NCI-H2171 (cell line): ENCODE measurements around the gene MRPL11.

Experiments used
- DNase-seq: peaks from one replicate; lab custom pipeline; 2025; lab: John Stamatoyannopoulos, UW

MRPL11 gene

GRCh38 chr11:66438504-66439466 lies at the start of gene MRPL11:
Gene MRPL11, minus strand, starts transcription at chr11:66438848. Its CDS starts 94 bp downstream, at chr11:66438754.
- peak; percentile 90 for DNase-seq

- no peak for DNase-seq
Observed at GRCh38 chr11:66484806-66485380, 46.2 kb upstream of the MRPL11 start.

- peak; percentile 97 for DNase-seq
Observed at GRCh38 chr11:66480117-66480938, 41.7 kb upstream of the MRPL11 start, which contains the start of gene DPP3. Gene DPP3, plus strand, starts transcription at chr11:66480434. Its CDS starts 1,767 bp downstream, at chr11:66482201.

- peak; percentile 85 for DNase-seq
Observed at GRCh38 chr11:66479394-66480116, 40.9 kb upstream of the MRPL11 start.

GRCh38 chr11:66478729-66479393 lies 40.2 kb upstream of the MRPL11 start:
- DNase-seq: no peak

DNA sequence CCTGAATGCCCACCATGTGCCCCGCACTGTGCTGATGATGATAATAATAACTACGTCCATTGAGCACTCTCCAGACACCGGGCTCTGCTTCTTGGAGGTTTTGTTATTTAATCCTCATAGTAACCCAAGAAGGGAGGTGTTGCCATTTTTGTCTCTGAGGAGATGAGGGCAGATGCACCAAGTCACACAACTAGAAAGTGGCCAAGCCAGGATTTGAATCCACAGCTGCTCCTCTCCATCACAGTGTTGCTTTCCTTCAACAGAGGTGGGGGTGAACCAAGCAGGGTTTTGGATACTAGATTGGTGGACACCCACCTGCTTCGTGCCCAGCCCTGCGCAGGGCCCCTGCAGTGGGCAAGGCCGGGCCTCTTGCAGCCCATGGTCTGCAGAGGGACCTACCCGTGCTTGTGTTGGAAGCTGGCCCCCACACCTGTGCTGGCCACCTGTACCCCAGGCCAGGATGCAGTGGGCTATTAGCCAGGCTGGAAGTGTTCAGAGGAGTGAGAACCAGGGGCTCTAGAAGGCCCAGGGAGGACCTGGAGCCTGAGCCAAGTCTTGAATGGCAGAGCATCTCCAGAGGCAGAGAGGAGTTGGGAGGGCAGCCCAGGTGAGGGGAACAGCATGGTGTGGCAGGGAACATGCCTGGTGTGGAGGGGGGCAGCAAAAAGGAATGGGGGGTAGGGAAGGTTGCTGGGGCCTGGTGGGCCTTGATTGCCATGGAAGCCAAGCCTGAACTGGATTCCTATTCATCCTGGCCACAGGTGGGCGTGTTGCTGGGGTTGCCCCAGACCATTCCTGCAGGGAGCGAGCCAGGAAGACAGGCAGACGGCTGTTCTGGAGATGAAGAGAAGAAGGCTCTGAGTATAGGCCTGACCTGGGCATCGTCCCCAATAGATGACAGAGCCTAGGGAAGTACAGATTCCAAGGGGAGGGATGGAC lies 38.9 kb upstream of the MRPL11 start:
- DNase-seq: no peak

- no peak for DNase-seq
Observed at GRCh38 chr11:66476841-66477251, 38.2 kb upstream of the MRPL11 start.

GRCh38 chr11:66476173-66476840 lies 37.7 kb upstream of the MRPL11 start:
- DNase-seq: no peak

- DNase-seq: no peak
Observed at GRCh38 chr11:66475349-66476172, 36.9 kb upstream of the MRPL11 start.

DNA sequence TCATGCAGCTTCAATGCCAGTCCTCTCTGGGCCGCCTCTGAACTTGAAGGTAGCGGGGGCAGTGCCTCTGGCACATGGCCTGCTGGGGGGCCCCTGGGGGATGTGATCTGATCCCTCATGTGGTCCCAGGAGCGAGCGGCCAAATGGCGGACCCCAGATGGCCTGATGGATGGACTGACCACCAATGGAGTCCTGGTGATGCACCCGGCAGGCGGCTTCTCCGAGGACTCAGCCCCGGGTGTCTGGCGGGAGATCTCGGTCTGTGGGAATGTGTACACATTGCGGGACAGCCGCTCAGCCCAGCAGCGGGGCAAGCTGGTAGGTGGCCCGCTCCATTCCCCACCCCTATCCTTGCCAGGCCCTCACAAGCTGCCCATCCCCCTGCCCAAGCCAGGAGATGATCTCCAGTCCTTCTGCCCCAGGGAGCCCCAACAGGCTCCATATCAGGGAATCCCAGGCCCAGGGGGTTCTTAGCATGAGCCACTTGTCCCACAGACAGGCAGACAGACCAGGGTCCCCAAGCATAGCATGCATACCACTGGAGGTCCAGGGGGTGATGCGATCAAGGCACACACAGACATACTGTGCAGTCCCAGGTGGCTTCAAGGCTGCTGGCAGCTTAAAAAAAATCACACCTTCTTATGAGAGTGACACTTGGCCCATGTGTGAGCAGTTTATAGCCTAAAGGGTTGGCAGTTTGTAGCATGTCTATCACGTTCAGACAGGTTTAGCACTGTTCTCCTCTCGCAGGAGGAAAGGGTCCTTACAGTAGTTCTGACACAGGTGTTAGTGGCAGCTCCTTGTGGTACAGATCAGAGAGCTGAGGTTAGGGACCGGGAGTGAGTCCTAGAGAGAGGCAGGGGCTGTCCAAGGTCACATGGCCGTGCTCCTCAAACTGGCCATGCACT lies 35.2 kb upstream of the MRPL11 start:
- DNase-seq: no peak

- DNase-seq: no peak
Observed at GRCh38 chr11:66473167-66473566, 34.5 kb upstream of the MRPL11 start.

DNA sequence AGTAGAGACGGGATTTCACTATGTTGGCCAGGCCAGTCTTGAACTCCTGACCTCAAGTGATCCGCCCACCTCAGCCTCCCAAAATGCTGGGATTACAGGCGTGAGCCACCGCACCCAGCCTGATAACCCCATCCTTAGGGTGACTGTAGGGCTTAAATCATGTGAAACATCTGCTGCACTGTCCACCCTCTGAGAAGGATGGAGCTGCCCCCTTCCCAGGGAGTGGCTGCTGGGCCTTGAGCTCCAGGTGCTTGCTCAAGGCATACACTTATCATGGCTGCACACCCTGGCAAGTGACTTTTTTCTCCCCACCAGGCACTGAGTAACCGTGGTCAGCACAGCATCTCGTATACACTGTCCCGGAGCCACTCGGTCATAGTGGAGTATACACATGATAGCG lies 33.4 kb upstream of the MRPL11 start:
- DNase-seq: no peak

DNA sequence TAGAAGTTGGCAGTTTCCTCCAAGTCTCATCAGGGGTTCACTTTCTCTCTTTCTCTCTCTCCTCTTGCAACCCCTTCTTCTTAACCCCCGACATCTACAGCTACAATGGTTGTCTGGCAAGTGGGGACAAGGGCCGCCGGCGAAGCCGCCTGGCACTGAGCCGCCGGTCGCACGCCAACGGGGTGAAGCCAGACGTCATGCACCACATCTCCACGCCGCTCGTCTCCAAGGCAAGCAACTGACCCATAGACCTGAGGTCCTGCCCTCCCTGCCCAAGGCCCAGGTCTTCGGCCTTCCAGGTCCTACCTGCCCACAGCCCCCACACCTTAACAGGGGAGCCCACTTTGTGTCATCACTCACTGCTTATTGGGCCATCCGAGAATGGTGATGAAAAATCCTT lies 32.5 kb upstream of the MRPL11 start:
- no peak for DNase-seq

DNA sequence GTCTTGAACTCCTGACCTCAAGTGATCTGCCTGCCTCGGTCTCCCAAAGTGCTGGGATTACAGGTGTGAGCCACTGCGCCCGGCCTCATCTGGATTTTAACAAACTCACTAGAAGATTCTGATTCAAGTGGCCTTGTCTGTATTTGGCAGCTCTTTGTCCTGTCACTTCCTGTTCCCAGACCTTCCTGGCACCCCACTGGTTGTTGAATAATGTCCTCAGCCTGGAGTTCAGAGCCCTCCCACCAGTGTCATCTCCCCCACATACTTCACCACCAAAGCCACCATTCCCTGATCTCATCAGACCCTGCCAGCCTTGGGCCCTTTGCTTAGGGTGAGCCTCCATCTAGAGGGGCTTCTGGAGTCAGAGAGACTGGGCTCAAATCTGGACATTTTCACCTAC lies 31.4 kb upstream of the MRPL11 start:
- DNase-seq: no peak

- DNase-seq: no peak
Observed at GRCh38 chr11:66469441-66469840, 30.8 kb upstream of the MRPL11 start.

DNA sequence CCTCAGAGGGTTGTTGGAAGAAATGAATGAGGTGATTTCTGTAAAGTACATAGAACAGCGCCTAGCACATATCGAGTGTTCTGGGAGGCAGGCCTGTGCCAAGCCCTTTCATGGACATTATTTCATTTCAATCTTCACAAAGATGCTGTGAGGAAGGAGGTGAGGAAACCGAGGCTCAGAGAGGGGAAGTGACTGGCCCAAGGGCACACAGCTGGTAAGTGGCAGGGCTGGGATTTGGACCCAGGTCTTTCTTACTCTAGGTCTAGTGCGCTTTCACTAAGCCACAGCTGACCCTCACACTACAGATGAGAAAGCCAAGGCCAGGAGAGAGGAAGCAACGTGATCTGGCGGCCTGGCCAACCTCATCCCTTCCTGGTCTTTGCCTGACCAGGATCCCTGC lies 30.0 kb upstream of the MRPL11 start:
- DNase-seq: no peak

DNA sequence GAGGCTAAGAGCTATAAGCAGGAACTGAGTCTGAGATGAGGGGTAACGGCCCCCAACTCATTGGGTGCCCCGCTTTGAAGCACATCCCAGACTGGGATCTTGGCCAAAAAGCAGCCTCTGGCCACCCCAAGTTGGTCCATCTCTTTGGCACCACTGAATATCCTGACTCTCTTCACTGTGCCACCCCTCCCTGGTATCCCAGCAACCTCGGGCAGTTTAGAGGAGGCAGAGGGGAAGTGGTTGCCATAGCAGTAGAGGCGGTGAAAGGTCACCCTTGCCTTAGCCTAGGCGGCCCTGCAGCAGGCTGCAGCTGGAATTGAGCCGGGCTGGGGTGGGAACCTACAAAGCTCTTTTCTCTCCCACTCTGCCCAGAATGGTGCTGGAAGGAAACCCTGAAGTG lies 29.1 kb upstream of the MRPL11 start:
- DNase-seq: no peak
